ENCODE measurements around the gene GRAMD1A.
"Not testable (repeated sequence)": the region's sequence is repeated elsewhere in the genome, so short reads cannot be mapped to it uniquely, and the experiment has no call there.

The GRAMD1A gene

DNA sequence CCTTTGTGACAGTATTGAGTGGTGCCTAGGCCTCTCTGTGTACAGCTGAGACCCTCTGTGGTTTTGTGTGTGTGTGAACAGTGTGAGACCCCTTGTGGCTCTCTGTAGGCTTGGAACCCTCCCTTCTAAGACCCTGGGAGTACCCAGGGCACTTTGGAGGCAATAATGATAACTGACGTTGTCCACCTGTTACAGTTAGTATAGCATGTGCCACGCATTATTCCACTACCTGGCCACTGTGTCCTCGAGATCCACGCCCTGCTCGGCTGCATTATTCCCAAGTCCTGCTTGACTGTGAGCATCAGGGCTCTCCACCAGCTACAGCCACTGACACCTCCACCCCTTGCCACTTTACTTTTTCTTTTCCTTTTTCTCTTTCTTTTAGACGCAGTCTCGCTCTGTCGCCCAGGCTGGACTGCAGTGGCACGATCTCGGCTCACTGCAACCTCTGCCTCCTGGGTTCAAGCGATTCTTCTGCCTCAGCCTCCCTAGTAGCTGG lies 2.0 kb downstream of the GRAMD1A start:
- no peak for DNase-seq
- ATAC-seq = no peak

DNA sequence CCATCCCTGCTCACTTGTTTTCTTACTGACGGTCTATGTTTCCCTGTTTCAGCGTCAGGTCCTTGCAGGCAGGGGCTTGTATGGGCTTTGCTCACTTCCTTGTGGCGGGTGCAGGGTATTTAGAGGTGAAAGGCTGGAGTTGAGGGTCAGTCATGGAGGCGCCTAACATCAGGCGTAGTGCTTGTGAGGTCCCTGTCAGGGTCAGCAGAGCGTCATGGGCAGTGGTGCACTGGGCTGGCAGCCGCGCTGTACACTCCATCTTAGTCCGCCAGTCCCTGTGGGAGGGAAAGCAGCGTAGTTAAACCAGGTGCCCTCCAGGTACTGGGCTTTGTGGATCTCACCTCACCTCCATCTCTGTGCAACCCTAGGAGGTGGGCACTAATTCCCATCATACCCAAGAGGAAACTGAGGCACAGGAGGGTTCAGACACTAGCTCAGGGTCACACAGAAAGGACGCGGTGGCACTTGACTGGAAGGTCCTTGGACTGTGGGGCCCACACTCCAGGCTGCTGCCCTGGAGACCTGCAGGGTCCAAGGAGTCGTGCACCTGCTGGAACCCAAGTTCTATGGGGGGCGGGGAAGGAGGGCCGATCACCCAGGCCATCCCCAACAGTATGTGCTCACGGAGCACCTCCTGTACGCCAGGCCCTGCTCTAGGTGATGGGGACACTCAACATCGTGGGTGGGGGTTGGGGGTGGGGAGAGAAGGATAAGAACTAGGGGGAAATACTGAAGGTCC lies 4.6 kb downstream of the GRAMD1A start:
- ATAC-seq (no peak), DNase-seq (no peak)

DNA sequence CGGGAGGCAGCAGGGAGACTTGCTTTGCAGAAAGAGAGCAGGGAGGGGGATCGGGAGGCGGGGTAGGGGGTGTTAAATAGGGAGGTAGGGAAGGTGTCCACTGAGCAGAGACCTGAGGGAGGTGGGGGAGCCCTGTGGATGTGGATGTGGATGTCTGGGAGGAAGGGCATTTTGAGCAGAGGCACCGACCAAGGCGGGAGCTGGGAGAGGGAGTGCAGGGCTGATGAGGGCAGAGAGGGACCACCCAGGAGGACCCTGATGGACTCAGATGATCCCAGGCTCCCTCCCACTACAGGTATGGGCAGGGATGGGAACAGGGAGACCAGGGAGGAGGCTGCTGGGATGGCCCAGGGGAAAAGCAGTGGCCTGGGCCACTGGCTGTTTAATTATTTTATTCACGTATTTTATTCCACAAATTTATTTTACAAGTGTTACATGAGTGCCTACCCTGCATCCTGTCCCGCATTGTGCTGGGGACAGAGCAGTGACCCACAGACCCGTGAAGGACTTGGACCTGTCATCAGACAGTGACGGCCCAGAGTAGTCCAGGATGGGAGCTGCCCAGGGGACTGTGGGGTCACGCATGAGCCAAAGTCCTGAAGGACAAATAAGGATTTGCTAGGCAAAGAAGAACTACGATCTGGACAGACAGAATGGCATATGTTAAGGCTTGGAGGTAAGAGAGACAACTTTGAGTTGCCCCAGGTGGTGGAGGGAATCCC lies 5.3 kb downstream of the GRAMD1A start:
- ATAC-seq (no peak), DNase-seq (no peak)

DNA sequence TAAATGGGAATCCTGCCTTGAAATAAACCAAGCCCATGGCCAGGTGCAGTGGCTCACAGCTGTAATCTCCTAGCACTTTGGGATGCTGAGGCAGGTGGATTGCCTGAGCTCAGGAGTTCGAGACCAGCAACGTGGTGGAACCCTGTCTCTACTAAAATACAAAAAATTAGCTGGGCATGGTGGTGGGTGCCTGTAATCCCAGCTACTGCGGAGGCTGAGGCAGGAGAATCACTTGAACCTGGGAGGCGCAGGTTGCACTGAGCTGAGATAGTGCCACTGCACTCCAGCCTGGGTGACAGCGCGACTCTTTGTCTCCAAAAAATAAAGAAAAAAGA lies 5.9 kb downstream of the GRAMD1A start:
- not testable (repeated sequence) for ATAC-seq, DNase-seq

DNA sequence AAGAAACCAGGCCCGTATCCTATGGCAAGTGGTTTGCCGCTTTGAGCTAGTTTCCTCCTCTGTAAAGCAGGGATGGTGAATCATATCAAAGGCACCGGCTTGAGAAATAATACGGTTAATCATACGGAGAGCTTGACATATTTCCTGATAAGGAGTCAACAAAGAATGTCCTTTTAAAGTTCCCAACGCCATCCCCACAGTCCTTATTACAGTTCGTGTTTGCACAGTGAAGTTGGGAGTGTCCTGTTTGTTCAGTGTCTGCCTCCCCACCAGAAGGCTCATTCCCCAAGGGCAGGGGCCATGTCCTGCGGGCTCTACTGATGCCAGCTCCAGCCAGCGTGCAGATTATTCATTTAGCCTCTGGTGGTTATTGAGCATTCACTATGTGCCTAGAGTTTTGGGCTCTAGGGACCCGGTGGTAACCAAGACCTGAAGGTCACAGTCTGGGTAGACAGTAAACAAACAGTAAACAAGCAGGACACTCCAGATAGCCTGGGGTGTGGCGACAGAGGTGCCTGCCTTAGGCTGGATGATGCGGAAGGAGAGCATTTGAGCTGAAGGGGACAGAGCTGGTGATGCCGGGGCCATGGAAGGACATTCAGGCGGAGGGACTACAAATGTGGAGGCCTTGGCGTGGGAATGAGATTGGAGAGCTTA lies 6.3 kb downstream of the GRAMD1A start:
- ATAC-seq = no peak

DNA sequence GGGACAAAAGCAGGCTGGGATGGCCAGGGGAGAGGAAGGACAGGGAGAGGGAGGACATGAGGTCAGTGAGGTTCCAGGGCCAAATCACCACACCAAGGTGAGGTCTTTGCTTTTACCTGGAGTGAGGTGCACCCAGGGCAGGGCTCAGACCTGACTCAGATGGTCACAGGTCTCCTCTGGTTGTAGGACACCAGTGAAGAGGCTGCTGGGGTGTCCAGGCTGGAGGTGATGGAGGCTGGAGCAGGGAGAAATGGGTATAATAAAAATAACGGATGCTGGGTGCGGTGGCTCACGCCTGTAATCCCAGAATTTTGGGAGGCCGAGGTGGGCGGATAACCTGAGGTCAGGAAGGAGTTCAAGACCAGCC lies 6.9 kb downstream of the GRAMD1A start:
- no peak for DNase-seq
- ATAC-seq = no peak

More for the DNA sequence above, 6.3 kb downstream of the GRAMD1A start:
- no peak for DNase-seq

DNA sequence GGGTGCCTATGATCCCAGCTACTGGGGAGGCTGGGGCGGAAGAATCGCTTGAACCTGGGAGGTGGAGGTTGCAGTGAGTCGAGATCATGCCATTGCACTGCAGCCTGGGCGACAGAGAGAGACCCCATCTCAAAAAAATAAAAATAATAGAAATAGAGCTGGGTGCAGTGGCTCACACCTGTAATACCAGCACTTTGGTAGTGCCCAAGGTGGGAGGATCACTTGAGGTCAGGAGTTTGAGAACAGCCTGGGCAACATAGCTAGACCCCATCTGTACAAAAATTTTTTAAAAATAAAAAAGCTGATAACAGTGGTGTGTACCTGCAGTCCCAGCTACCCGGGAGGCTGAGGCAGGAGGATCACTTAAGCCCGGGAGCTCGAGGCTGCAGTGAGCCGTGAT lies 7.3 kb downstream of the GRAMD1A start:
- not testable (repeated sequence) for ATAC-seq, DNase-seq

DNA sequence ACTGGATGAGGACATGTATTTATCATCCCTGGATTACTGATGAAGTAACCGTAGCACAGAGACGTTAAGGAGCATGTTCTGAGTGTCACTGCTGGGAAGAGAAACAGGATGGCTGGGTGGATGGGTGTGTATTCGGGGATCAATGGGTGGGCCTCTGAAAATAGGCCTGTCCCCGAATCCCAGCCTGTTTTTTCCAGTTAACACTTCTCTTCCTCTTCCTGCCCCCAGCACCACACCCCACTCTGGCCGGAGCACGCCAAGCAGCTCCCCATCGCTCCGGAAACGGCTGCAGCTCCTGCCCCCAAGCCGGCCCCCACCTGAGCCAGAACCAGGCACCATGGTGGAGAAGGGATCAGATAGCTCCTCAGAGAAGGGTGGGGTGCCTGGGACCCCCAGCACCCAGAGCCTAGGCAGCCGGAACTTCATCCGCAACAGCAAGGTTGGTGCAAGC lies 8.8 kb downstream of the GRAMD1A start:
- no peak for ATAC-seq

DNA sequence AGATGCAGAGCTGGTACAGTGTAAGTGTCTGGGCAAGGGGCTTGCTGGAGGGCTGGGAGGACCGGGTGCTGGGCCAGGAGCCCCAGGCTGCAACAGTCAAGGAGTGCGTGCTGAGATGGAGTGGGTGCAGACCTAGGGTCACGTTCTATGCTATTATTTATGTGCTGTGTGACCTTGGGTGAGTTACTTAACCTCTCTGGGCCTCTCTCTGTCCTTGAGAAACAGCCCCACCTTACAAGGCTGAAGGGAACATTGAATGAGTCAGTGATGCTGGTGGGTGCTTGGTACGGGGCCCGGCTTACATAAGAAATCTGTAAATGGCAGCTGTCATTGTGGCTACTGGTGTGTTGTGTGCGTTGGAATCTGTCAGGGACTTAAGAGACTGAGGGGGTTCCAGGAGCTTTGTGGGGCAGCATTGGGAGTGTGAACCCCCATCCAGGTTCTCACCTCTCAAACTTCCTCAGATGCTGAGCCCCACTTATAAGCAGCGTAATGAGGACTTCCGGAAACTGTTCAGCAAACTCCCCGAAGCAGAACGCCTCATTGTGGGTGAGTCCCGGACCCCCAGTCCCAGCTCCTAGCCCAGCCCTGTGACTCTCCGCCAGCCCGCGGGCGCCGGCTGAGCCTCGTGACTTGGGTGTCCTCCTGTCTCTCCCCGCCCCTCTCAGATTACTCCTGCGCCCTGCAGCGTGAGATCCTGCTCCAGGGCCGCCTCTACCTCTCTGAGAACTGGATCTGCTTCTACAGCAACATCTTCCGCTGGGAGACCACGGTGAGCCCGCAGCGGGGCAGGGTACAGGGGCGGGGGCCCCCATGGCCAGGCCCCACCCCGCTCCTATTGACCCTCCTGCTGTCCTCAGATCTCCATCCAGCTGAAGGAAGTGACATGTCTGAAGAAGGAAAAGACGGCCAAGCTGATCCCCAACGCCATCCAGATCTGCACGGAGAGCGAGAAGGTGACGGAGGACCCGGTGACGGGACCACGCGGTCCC lies 9.6 kb downstream of the GRAMD1A start:
- DNase-seq = no peak
- peak; percentile 32 for ATAC-seq

More for the DNA sequence above, 8.8 kb downstream of the GRAMD1A start:
- DNase-seq = no peak

DNA sequence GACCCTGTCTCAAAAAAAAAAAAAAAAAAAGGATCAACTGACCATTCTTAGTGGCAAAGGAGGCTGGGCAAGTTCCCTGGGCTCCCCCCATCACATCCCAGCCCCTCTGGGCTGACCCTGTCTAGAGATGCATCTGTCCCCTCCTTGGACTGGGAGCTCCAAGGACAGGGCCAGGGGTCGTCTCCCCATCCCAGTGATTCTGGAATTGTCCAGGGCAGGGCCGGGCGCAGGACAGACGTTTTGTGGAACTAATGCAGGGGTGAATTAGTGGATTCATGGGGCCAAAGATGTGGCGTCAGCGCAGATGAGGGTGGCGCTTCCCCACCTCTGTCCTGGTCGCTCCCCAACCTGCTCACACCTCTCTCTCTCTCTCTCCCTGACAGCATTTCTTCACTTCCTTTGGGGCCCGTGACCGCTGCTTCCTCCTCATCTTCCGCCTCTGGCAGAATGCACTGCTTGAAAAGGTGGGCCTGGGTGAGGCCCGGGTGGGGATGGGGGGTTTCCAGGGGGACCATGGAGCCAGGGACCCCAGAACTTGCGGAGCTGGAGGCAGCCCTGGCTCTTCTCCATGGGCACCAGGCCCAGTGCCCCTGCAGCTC lies 11.1 kb downstream of the GRAMD1A start:
- ATAC-seq = no peak
- no peak for DNase-seq

DNA sequence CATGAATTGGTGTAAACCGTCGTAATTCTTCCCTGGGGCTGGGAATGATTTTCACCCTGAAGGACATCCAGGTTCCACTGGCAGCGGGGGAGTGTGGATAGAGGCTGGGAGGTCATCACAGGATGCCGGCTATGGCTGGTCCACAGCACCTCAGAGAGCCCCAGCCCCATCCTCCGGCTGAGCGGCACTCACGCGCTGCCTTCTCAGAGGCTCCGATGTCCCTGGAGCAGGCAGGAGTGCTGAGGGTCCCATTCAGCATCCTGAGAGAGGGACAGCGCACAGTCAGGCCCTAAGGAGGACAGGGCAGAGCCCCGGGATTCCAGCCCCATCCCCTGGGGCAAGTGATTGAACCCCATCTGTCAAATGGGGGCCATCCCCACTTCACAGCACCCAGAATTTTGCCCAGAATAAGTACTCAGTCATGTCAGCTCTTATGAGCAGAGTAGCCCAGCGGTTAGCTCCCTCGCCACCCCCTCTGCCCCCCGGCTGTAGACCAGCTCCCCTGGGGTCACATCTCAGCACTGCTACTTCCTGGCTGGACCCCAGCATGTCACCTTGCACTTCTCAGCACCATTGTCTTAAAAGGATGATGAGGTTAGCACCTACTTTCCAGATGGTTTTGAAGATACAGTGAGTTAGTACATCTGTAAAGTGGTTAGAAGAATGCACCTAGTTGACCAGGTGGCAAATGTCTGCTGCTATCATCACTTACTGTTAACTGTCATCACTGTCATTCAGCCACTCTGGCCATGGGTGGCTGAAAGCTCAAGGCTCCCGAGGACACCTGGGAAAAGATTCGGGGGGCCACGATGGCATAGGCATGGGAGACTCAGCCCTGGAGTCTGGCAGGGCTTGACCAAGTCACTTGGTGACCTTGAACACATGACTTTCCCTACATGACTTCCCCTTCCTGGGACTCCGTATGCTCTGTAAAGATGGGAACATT lies 11.9 kb downstream of the GRAMD1A start:
- DNase-seq = no peak
- ATAC-seq = no peak

DNA sequence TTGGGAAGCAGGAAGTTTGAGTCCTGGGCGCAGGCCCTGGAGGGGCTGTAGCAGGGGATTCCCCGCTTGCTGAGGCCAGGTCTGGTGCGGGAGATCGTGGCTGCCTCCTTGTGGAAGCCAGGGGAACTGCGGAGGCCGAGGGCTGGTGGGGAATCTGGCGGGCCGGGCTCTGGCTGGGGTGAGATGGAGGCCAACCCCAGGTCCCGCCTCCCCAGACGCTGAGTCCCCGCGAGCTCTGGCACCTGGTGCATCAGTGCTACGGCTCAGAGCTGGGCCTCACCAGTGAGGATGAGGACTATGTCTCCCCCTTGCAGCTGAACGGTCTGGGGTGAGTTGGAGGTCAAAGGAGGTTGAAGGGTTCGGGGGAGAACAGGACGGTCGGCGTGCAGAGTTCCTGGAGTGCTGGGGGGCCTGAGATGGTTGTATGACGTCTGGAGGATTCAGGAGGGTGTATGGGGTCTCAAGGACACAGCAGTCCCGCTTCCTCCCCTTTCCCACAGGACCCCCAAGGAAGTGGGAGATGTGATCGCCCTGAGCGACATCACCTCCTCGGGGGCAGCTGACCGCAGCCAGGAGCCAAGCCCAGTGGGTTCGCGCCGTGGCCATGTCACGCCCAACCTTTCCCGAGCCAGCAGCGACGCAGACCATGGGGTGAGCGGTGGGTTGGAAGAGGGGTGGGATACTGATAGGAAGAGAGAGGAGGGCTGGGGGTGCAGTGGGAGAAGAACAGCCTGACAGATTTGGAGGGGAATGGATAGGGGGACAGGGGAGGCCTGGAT lies 13.1 kb downstream of the GRAMD1A start:
- ATAC-seq = peak; percentile 63
- peak; percentile 87 for DNase-seq

DNA sequence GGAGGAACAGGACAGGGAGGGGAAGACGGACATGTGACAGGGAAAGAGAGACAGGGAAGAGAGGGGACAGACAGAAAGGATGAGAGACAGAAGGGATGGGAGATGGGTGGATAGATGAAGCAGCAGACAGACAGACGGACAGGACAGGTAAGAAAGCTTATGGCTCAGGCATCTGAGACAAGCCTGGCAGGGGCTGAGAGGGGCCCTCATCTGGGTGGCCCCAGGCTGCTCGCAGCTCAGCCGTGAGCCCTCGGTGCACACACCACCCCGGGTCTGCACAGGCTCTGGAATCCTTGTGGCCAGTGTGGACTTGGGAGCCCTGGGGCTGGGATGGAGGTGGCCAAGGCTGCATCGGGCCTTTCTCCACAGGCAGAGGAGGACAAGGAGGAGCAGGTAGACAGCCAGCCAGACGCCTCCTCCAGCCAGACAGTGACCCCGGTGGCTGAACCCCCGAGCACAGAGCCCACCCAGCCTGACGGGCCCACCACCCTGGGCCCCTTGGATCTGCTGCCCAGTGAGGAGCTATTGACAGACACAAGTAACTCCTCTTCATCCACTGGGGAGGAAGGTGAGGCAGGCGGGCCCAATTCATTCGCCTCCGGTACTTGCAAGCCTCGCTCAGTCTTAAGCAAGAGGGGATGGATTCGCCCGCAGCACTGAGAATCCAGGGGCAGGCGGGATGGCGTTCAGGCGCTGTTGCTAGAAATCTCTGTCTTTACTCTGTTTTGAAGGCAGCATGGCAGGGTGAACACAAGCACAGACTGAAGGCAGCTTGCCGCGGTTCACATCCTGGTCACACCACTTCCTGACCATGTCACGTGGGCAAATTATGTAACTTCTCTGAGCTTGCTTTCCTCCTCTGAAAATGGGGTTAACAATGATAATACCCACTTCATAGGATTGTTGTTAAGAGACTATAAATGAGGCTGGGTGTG lies 14.0 kb downstream of the GRAMD1A start:
- DNase-seq = no peak
- ATAC-seq = no peak

DNA sequence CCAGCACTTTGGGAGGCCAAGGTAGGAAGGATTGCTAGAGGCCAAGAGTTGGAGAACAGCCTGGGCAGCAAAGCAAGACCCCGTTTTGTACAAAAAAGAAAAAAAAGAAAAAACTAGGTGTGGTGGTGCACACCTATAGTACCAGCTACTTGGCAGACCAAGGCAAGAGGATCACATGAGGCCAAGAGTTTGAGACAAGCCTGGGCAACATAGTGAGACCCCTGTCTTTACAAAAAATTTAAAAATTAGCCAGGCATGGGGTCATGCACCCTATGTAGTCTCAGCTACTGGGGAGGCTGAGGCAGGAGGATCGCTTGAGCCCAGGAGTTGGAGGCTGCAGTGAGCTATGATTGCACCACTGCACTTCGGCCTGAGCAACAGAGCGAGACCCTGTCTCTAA lies 14.7 kb downstream of the GRAMD1A start:
- not testable (repeated sequence) for DNase-seq, ATAC-seq

DNA sequence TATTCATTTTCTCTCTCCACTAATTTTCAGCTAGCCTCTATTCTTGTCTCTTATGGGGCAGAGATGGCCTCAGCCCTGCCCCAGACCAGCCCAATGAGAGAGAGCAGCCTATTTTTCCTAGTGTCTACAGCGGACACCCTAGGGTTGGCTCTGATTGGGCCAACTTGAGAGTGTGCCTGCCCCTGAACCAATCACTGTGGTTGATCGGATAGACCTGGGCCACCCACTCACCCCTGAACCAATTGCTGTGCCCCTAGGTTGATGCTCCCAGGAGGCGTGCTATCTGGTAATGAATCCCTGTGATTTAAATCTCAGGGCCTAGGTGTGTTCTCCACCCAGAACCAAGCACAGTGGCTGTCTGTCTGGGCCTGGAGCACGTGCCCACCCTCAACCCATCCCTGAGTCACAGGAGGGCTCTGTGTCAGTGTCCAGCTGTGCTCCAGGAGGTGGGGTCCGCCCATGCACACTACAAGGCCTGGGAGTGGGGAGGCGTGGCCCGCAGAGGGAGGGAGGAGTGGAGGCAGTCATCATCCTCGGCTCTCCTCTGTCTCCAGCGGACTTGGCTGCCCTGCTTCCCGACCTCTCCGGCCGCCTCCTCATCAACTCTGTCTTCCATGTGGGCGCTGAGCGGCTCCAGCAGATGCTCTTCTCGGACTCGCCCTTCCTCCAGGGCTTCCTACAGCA lies 15.3 kb downstream of the GRAMD1A start:
- no peak for DNase-seq
- ATAC-seq = no peak

DNA sequence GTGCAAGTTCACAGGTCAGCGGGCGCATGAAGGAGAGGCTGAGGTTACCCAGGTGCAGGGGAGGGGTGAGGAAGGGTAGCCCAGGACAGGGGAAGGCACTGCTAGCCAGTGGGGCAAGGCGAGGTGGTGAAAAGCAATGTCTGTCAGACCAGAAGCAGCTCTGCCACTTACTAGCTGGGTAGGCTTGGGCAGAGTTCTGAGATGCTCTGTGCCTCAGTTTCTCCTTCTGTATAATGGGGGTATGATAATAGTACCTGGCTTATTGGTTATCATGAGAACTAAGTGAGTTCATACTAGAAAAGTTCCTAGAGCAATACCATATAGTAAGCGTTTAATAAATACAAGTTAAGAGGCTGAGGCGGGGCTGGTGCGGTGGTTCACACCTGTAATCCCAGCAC lies 15.8 kb downstream of the GRAMD1A start:
- ATAC-seq = no peak

DNA sequence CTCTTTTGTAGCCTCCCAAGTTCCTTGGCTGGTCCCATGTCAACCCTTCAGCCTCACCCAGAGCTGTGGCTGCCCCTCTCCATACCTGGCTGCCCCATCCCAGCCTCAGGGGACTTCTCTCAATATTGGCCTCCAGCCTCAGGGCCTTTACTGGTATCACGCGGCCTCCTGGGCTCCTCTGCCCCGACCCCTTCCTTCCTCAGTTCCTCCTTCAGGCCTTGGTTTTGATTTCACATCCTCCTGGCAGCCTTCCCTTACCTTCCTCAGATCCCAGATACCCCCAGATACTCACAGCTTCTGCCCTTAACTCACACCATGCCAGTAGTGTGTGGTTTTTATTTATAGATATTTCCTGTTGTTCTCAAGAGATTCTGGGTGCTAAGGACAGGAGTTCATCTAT lies 17.4 kb downstream of the GRAMD1A start:
- no peak for ATAC-seq
- no peak for DNase-seq

More for the DNA sequence above, 15.8 kb downstream of the GRAMD1A start:
- no peak for DNase-seq

DNA sequence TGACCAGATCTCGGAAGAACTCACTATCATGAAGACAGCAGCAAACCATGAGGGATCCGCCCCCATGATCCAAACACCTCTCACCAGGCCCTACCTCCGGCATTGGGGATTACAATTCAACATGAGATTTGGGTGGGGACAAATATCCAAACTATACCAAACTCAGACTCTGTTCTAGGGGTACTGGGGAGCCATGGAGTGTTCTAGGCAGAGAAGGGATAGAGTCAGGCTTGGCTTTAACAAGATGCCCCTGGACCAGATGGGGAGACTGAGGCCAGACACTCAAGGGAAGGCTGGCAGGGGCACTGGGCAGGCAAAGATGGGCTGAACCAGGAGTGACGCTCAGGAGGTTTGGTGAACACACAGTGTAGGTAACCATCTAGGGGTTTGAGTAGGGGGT lies 18.3 kb downstream of the GRAMD1A start:
- ATAC-seq (no peak), DNase-seq (no peak)
